Fibroblast of lung (primary cell): ENCODE measurements around the gene IRAK1. TPM values are rescaled to one million over a fixed set of nuclear protein-coding genes. Genes with fewer than 3 reads are reported as not detected.

Experiments
- DNase-seq, 2 donors: peaks; one replicate each; pipeline versions ENCODE4 v3.0.0 to v3.0.0-alpha.2; 2010; ENCODE audit warnings: low read depth in 2 of 2
- H2AFZ ChIP-seq: 2 replicates; pipeline ENCODE4 v1.5.1; 2012; ENCODE audit warnings: low read length, control low read depth, inconsistent platforms
- H3K27ac ChIP-seq: 2 replicates; pipeline ENCODE4 v1.5.1; 2011; ENCODE audit warnings: low read length, control low read depth; ENCODE audit not compliant: insufficient read depth
- H3K27me3 ChIP-seq: 2 replicates; pipeline ENCODE4 v1.5.1; 2011; ENCODE audit warnings: mild to moderate bottlenecking, low read length; ENCODE audit not compliant: control insufficient read depth, insufficient read depth
- H3K36me3 ChIP-seq: 2 replicates; pipeline ENCODE4 v1.5.1; 2011; ENCODE audit warnings: low read length; ENCODE audit not compliant: control insufficient read depth, insufficient read depth
- H3K4me1 ChIP-seq: 2 replicates; pipeline ENCODE4 v1.5.1; 2011; ENCODE audit warnings: low read length; ENCODE audit not compliant: control insufficient read depth, insufficient read depth; ENCODE audit errors: extremely low read depth
- H3K4me2 ChIP-seq: 2 replicates; pipeline ENCODE4 v1.5.1; 2011; ENCODE audit warnings: low read length, control low read depth; ENCODE audit not compliant: insufficient read depth; ENCODE audit errors: extremely low read depth
- H3K4me3 ChIP-seq, 4 experiments: fragments of 200-600 bp in 1 of 4; sonication (generic) in 1 of 4; replicated peaks in 1 of 4; 2 replicates each; pipeline ENCODE4 v1.5.1; 2011 to 2016; ENCODE audit warnings: low read length in 4 of 4, low read depth in 3 of 4, mild to moderate bottlenecking in 3 of 4, control low read depth in 2 of 4, inconsistent platforms in 1 of 4, mixed read lengths in 1 of 4; ENCODE audit not compliant: insufficient read depth in 1 of 4; ENCODE audit errors: control extremely low read depth in 1 of 4
- H3K79me2 ChIP-seq: 2 replicates; pipeline ENCODE4 v1.5.1; 2012; ENCODE audit warnings: mild to moderate bottlenecking, low read length, inconsistent platforms; ENCODE audit not compliant: control insufficient read depth, insufficient read depth
- H3K9ac ChIP-seq: 2 replicates; pipeline ENCODE4 v1.5.1; 2011; ENCODE audit warnings: mild to moderate bottlenecking, low read length, control low read depth; ENCODE audit not compliant: insufficient read depth
- H3K9me3 ChIP-seq: 2 replicates; pipeline ENCODE4 v1.5.1; 2012; ENCODE audit warnings: low read depth, low read length; ENCODE audit not compliant: control insufficient read depth, insufficient read depth
- H4K20me1 ChIP-seq: 2 replicates; pipeline ENCODE4 v1.5.1; 2011; ENCODE audit warnings: low read length; ENCODE audit not compliant: control insufficient read depth, insufficient read depth; ENCODE audit errors: extremely low read depth
- EZH2 ChIP-seq: IDR thresholded peaks from 2 replicates; pipeline ENCODE4 v1.5.1; 2012; ENCODE audit warnings: low read length, control low read depth, mild to moderate bottlenecking; ENCODE audit errors: missing control alignments
- polyA plus RNA-seq, 2 donors: library from polyadenylated mRNA; depleted of rRNA in 1 of 2; stranded (reverse) in 1 of 2; unstranded in 1 of 2; fragments of >200 nt; gene quantifications; 2 replicates each; pipeline ENCODE4 v1.2.1, GENCODE V29; 2011 to 2012; ENCODE audit warnings: missing spikeins in 1 of 2
- total RNA-seq: library from RNA; depleted of rRNA; stranded (reverse); fragments of >200 nt; gene quantifications from 2 replicates; pipeline ENCODE4 v1.2.1, GENCODE V29; 2014
- TF ChIP-seq, protein P1 (sequence below), 2 donors: IDR thresholded peaks in 1 of 2; conservative IDR thresholded peaks in 1 of 2; 1 replicate in 1 of 2; 2 replicates in 1 of 2; pipeline ENCODE4 v1.5.1; 2011 to 2012; ENCODE audit warnings: low read length in 2 of 2, control low read depth in 1 of 2, inconsistent platforms in 1 of 2, low read depth in 1 of 2, mild to moderate bottlenecking in 1 of 2

Gene IRAK1
- total and polyA plus RNA-seq, 2 donors (not counting 1 experiment from before 2014, with no cell fraction given), result 25.9 to 65.9 TPM

DNA sequence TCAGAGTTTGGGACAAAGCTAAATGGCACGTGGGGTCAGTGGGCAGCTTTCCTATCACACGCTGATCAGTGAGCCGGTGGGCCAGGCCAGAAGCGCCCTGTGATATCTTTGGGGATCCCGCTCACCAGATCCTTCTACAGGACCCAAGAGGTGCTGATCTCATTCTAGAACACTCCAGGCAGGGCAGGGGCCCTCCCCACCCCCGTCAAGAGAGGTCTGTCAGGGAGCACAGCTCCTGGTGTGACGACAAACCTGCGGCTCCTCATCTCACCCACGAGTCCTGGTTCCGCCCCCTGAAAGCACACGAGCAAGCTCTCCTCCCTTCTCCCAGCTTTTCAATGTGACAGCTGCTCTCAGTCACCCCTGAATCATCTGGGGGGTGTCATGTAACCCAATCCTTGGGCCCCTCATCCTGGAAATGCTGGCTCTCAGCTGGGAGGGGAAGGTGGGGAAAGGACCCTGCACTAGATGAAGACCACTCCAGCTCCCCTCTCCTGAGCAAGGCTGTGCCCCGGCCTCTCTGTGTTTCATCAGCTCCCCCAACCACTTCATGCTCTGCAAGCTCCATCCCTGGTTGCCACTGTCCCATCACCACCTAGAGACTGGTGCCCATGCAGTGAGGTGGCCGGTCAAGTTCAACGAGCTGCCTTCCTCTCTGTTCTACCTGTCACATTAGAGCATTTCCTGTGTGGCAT, 52.7 kb downstream of the IRAK1 start:
- H3K36me3 ChIP-seq, result peaks cover 6% of the 10 kb centered on the region
- DNase-seq, result peak in 1 of 2 donors; percentile 15
- H3K4me1 ChIP-seq, result peaks cover 17% of the 10 kb centered on the region
- H3K9ac ChIP-seq, result no peak overlapping the region
- no peak overlapping the region for H2AFZ ChIP-seq
- H3K9me3 ChIP-seq, result no peaks in the 10 kb centered on the region
- TF ChIP-seq EZH2, result no peak
- TF ChIP-seq, protein P1, sequence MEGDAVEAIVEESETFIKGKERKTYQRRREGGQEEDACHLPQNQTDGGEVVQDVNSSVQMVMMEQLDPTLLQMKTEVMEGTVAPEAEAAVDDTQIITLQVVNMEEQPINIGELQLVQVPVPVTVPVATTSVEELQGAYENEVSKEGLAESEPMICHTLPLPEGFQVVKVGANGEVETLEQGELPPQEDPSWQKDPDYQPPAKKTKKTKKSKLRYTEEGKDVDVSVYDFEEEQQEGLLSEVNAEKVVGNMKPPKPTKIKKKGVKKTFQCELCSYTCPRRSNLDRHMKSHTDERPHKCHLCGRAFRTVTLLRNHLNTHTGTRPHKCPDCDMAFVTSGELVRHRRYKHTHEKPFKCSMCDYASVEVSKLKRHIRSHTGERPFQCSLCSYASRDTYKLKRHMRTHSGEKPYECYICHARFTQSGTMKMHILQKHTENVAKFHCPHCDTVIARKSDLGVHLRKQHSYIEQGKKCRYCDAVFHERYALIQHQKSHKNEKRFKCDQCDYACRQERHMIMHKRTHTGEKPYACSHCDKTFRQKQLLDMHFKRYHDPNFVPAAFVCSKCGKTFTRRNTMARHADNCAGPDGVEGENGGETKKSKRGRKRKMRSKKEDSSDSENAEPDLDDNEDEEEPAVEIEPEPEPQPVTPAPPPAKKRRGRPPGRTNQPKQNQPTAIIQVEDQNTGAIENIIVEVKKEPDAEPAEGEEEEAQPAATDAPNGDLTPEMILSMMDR (conservative IDR thresholded peaks at IDR 0.05 in 1 of 2, IDR thresholded peaks at IDR 0.05 in 1 of 2; ENCODE audit: low read depth in 1 of 2, low read length in 2 of 2), result no peak
- peak overlapping the region; percentile 32 for H3K27ac ChIP-seq
- peak overlapping the region in 1 of 4 experiments; percentile 22 for H3K4me3 ChIP-seq
- no peaks in the 10 kb centered on the region for H4K20me1 ChIP-seq
- H3K79me2 ChIP-seq, result peaks cover 79% of the 10 kb centered on the region
- H3K27me3 ChIP-seq, result no peaks in the 10 kb centered on the region
- peak overlapping the region; percentile 35 for H3K4me2 ChIP-seq

DNA sequence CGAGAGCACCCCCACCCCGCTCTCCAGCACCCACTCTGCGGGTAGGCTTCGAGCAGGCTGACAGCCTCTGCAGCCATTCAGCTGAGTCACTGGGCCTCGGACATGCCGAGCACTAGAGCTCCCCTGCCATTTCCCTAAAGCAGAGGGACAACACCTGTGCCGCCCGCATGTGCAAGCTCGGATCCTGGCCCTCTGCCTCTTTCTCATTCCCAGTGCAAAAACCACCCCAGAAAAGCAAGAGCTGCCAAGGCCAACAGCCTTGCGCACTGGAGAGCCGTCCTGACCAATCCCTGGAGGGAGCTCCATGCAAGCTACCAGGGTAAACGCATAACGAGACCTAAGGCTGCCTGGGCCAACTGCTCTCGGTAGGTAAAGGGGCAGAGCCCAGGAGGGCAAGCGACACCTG, 53.4 kb downstream of the IRAK1 start:
- Histone ChIP-seq H3K9me3 (no peaks in the 10 kb centered on the region), H3K27me3 (no peaks in the 10 kb centered on the region), H3K79me2 (peaks cover 79% of the 10 kb centered on the region), H3K36me3 (peaks cover 8% of the 10 kb centered on the region), H3K27ac (peak overlapping the region; percentile 32), H3K4me2 (peak overlapping the region; percentile 25), H3K4me3 (peak overlapping the region in 1 of 4 experiments; percentile 7), H2AFZ (no peak overlapping the region), H4K20me1 (no peaks in the 10 kb centered on the region), H3K4me1 (peaks cover 17% of the 10 kb centered on the region), H3K9ac (no peak overlapping the region)
- no peak for TF ChIP-seq EZH2
- TF ChIP-seq, protein P1 (conservative IDR thresholded peaks at IDR 0.05 in 1 of 2, IDR thresholded peaks at IDR 0.05 in 1 of 2; ENCODE audit: low read depth in 1 of 2, low read length in 2 of 2), result no peak
- DNase-seq, result peak in 1 of 2 donors; percentile 69

DNA sequence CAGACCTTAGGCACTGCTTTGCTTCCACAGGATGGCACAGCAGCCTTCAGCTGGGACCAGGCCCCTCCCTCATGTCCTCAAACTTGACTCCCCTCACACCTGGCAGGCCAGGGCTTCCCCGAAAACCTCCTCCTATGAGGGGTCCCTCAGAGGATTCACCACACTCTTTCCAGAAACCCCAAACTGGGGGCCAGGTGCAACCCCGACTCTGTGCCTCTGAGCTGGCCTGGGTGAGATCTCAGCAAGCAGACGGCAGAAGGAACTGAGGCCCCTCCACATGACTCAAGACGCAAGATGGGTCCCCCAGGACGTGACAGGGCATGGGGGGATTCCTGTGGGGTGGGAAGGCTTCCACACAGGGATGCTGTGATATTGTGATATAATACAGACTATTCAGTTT, 54.3 kb downstream of the IRAK1 start:
- no peak overlapping the region for H3K4me3 ChIP-seq
- no peaks in the 10 kb centered on the region for H3K27me3 ChIP-seq
- H3K9ac ChIP-seq, result no peak overlapping the region
- peaks cover 11% of the 10 kb centered on the region for H3K36me3 ChIP-seq
- peaks cover 74% of the 10 kb centered on the region for H3K79me2 ChIP-seq
- no peak overlapping the region for H3K27ac ChIP-seq
- no peak overlapping the region for H2AFZ ChIP-seq
- no peak for DNase-seq
- TF ChIP-seq, protein P1 (conservative IDR thresholded peaks at IDR 0.05 in 1 of 2, IDR thresholded peaks at IDR 0.05 in 1 of 2; ENCODE audit: low read depth in 1 of 2, low read length in 2 of 2), result no peak
- no peak for TF ChIP-seq EZH2
- H3K4me1 ChIP-seq, result peaks cover 17% of the 10 kb centered on the region
- no peaks in the 10 kb centered on the region for H4K20me1 ChIP-seq
- no peak overlapping the region for H3K4me2 ChIP-seq
- no peaks in the 10 kb centered on the region for H3K9me3 ChIP-seq
